H1 (cell line): ENCODE measurements around the gene SLC2A13. TPM values are rescaled to one million over a fixed set of nuclear protein-coding genes. Genes with fewer than 3 reads are reported as not detected.

Experiments used
- CTCF ChIA-PET: fragments of 300-600 bp; sonication (Branson Sonifier 250); formaldehyde crosslinking; loops from one replicate; lab custom pipeline; 2021; ENCODE audit not compliant: partially characterized antibody; lab: Charles Lee
- POLR2A ChIA-PET: fragments of 300-600 bp; sonication (Branson Sonifier 250); formaldehyde crosslinking; loops from one replicate; lab custom pipeline; 2021; ENCODE audit warnings: inconsistent platforms; ENCODE audit not compliant: partially characterized antibody; lab: Charles Lee
- DNase-seq, 2 experiments: peaks; one replicate each; pipeline versions ENCODE4 v3.0.0 to v3.0.0-alpha.2; 2010 to 2022; ENCODE audit warnings: low spot score in 2 of 2, low read depth in 1 of 2, mixed read lengths in 1 of 2
- FAIRE-seq: peaks from 2 replicates; lab custom pipeline; 2011; peaks lifted over from hg19 to GRCh38; lab: Jason Lieb, UNC
- H2AFZ ChIP-seq: 2 replicates; pipeline ENCODE4 v1.8.1; 2012; ENCODE audit warnings: low read length, inconsistent platforms
- H2AK5ac ChIP-seq: 2 replicates; pipeline ENCODE4 v1.6.1; 2013; ENCODE audit warnings: low read depth, low read length
- H2BK120ac ChIP-seq: replicated peaks from 2 replicates; pipeline ENCODE3; 2013; ENCODE audit warnings: low read depth, low read length, inconsistent platforms
- H2BK12ac ChIP-seq: 2 replicates; pipeline ENCODE4 v1.6.1; 2013; ENCODE audit warnings: low read depth, low read length
- H2BK15ac ChIP-seq: 2 replicates; pipeline ENCODE4 v1.6.1; 2013; ENCODE audit warnings: low read length
- H2BK20ac ChIP-seq: 2 replicates; pipeline ENCODE4 v1.6.1; 2013; ENCODE audit warnings: low read length
- H2BK5ac ChIP-seq: 2 replicates; pipeline ENCODE4 v1.6.1; 2013; ENCODE audit warnings: low read depth, low read length
- H3K14ac ChIP-seq: 2 replicates; pipeline ENCODE4 v1.6.1; 2013; ENCODE audit warnings: inconsistent platforms; ENCODE audit not compliant: insufficient read length
- H3K18ac ChIP-seq: 2 replicates; pipeline ENCODE4 v1.6.1; 2013; ENCODE audit warnings: low read length; ENCODE audit errors: extremely low read depth
- H3K23ac ChIP-seq: 2 replicates; pipeline ENCODE4 v1.6.1; 2013; ENCODE audit warnings: inconsistent platforms; ENCODE audit not compliant: insufficient read length
- H3K23me2 ChIP-seq: 2 replicates; pipeline ENCODE4 v1.6.1; 2013; ENCODE audit warnings: low read depth, low read length
- H3K27ac ChIP-seq: 2 replicates; pipeline ENCODE4 v1.6.1; 2011; ENCODE audit warnings: low read depth, low read length, inconsistent platforms
- H3K27me3 ChIP-seq, 4 experiments: replicated peaks in 1 of 4; 1 replicate in 1 of 4; 2 replicates in 3 of 4; pipeline versions ENCODE4 v1.6.1 to v1.8.1; 2011 to 2013; ENCODE audit warnings: low read length in 3 of 4, mild to moderate bottlenecking in 3 of 4, inconsistent platforms in 2 of 4, mixed read lengths in 2 of 4, moderate library complexity in 1 of 4; ENCODE audit not compliant: control insufficient read depth in 3 of 4, insufficient read depth in 3 of 4; ENCODE audit errors: extremely low read depth in 1 of 4
- H3K36me3 ChIP-seq, 4 experiments: 2 replicates each; pipeline versions ENCODE4 v1.6.1 to v1.8.1; 2011 to 2013; ENCODE audit warnings: mild to moderate bottlenecking in 4 of 4, low read length in 3 of 4, moderate library complexity in 2 of 4, control low read depth in 1 of 4, inconsistent platforms in 1 of 4; ENCODE audit not compliant: insufficient read depth in 4 of 4, control insufficient read depth in 2 of 4
- H3K4ac ChIP-seq: replicated peaks from 2 replicates; pipeline ENCODE3; 2013; ENCODE audit warnings: low read length, low read depth, mixed read lengths, inconsistent platforms; ENCODE audit not compliant: insufficient read length
- H3K4me1 ChIP-seq, 4 experiments: replicated peaks in 1 of 4; 1 replicate in 1 of 4; 2 replicates in 3 of 4; pipeline versions ENCODE4 v1.6.1 to v1.8.1; 2011 to 2013; ENCODE audit warnings: low read length in 3 of 4, inconsistent platforms in 2 of 4, mixed read lengths in 1 of 4; ENCODE audit not compliant: insufficient read depth in 4 of 4, control insufficient read depth in 3 of 4
- H3K4me2 ChIP-seq, 2 experiments: 2 replicates each; pipeline versions ENCODE4 v1.6.1 to v1.8.1; 2011 to 2013; ENCODE audit warnings: low read depth in 2 of 2, low read length in 2 of 2, control low read depth in 1 of 2, inconsistent platforms in 1 of 2, mild to moderate bottlenecking in 1 of 2; ENCODE audit not compliant: insufficient read depth in 1 of 2
- H3K4me3 ChIP-seq, 4 experiments: fragments of 200-600, 300-600 bp in 1 of 4; sonication (generic), shearing (Covaris generic), sonication (Bioruptor Twin) in 1 of 4; 2 replicates each; pipeline versions ENCODE4 v1.5.1 to v1.8.1; 2011 to 2016; ENCODE audit warnings: low read length in 4 of 4, low read depth in 3 of 4, control low read depth in 2 of 4, inconsistent platforms in 2 of 4, mild to moderate bottlenecking in 2 of 4, mixed read lengths in 1 of 4, moderate library complexity in 1 of 4; ENCODE audit not compliant: insufficient read depth in 2 of 4; ENCODE audit errors: extremely low read depth in 1 of 4
- H3K56ac ChIP-seq: replicated peaks from 2 replicates; pipeline ENCODE3; 2013; ENCODE audit warnings: low read depth, mild to moderate bottlenecking, mixed read lengths, low read length, inconsistent platforms; ENCODE audit not compliant: insufficient read length
- H3K79me1 ChIP-seq: 2 replicates; pipeline ENCODE4 v1.6.1; 2013; ENCODE audit warnings: low read depth, low read length, control low read depth
- H3K79me2 ChIP-seq, 2 experiments: 2 replicates each; pipeline versions ENCODE4 v1.6.1 to v1.8.1; 2012 to 2013; ENCODE audit warnings: low read length in 2 of 2, mild to moderate bottlenecking in 2 of 2, inconsistent platforms in 1 of 2; ENCODE audit not compliant: insufficient read depth in 2 of 2, control insufficient read depth in 1 of 2
- H3K9ac ChIP-seq, 4 experiments: replicated peaks in 1 of 4; 1 replicate in 1 of 4; 2 replicates in 3 of 4; pipeline versions ENCODE4 v1.6.1 to v1.8.1; 2011 to 2013; ENCODE audit warnings: low read depth in 3 of 4, low read length in 3 of 4, control low read depth in 2 of 4, mild to moderate bottlenecking in 2 of 4, moderate library complexity in 2 of 4, inconsistent platforms in 1 of 4; ENCODE audit errors: extremely low read depth in 1 of 4
- H3K9me3 ChIP-seq, 2 experiments: 2 replicates each; pipeline versions ENCODE4 v1.6.1 to v1.8.1; 2012 to 2013; ENCODE audit warnings: mild to moderate bottlenecking in 2 of 2, moderate library complexity in 2 of 2, control low read depth in 1 of 2, inconsistent platforms in 1 of 2, low read depth in 1 of 2, low read length in 1 of 2, mixed read lengths in 1 of 2; ENCODE audit not compliant: insufficient read depth in 2 of 2
- H4K20me1 ChIP-seq, 2 experiments: replicated peaks in 1 of 2; 2 replicates each; pipeline versions ENCODE3 to v1.8.1; 2011 to 2013; ENCODE audit warnings: inconsistent platforms in 2 of 2, low read length in 2 of 2, mild to moderate bottlenecking in 1 of 2; ENCODE audit not compliant: insufficient read depth in 2 of 2, control insufficient read depth in 1 of 2
- H4K5ac ChIP-seq: 2 replicates; pipeline ENCODE4 v1.6.1; 2013; ENCODE audit warnings: low read length, low read depth, mixed read lengths, inconsistent platforms; ENCODE audit not compliant: insufficient read length
- H4K8ac ChIP-seq: 2 replicates; pipeline ENCODE4 v1.8.0; 2013; ENCODE audit warnings: mild to moderate bottlenecking, moderate library complexity, low read length, inconsistent platforms; ENCODE audit not compliant: insufficient read depth; ENCODE audit errors: extremely low read depth
- H4K91ac ChIP-seq: replicated peaks from 2 replicates; pipeline ENCODE3; 2013; ENCODE audit warnings: low read length, mixed read lengths, inconsistent platforms; ENCODE audit not compliant: insufficient read length
- ASH2L ChIP-seq: fragments of 200-600, 300-600 bp; sonication (generic); IDR thresholded peaks from one replicate; pipeline ENCODE4 v1.7.1; 2017; ENCODE audit warnings: low read length
- ATF2 ChIP-seq: IDR thresholded peaks from 2 replicates; pipeline ENCODE4 v1.6.1; 2012; ENCODE audit warnings: low read length, inconsistent platforms
- CBX5 ChIP-seq: fragments of 300-800, 300-1000 bp; sonication (generic); IDR thresholded peaks from 2 replicates; pipeline ENCODE4 v1.7.1; 2016; ENCODE audit warnings: antibody characterized with exemption, low read length, low read depth
- CBX8 ChIP-seq: fragments of 300-800, 300-1000 bp; sonication (generic); IDR thresholded peaks from 2 replicates; pipeline ENCODE4 v1.7.1; 2016; ENCODE audit warnings: low read depth, low read length, borderline replicate concordance
- GABPA ChIP-seq: IDR thresholded peaks from 2 replicates; pipeline ENCODE4 v1.6.1; 2011; ENCODE audit warnings: mild to moderate bottlenecking, low read length, moderate library complexity, borderline replicate concordance; ENCODE audit not compliant: insufficient read depth
- GTF2F1 ChIP-seq: IDR thresholded peaks from 2 replicates; pipeline ENCODE4 v1.6.1; 2012; ENCODE audit warnings: low read depth, low read length, improper control_type of control experiment, borderline replicate concordance
- HDAC2 ChIP-seq, 2 experiments: fragments of 300-600 bp in 1 of 2; sonication (generic) in 1 of 2; IDR thresholded peaks; 2 replicates each; pipeline ENCODE4 v1.6.1; 2011 to 2012; ENCODE audit warnings: low read depth in 2 of 2, low read length in 2 of 2, mild to moderate bottlenecking in 2 of 2, moderate library complexity in 2 of 2, borderline replicate concordance in 1 of 2, inconsistent platforms in 1 of 2
- JUN ChIP-seq: IDR thresholded peaks from 2 replicates; pipeline ENCODE4 v1.6.1; 2011; ENCODE audit warnings: low read depth, mild to moderate bottlenecking, improper control_type of control experiment, low read length
- JUND ChIP-seq: IDR thresholded peaks from 2 replicates; pipeline ENCODE4 v1.6.1; 2011; ENCODE audit warnings: mild to moderate bottlenecking, improper control_type of control experiment, low read length
- KDM5A ChIP-seq: fragments of 200-600 bp; IDR thresholded peaks from 2 replicates; pipeline ENCODE4 v1.7.1; 2012; ENCODE audit warnings: mild to moderate bottlenecking, low read length, inconsistent platforms, mixed read lengths
- POLR2A ChIP-seq, 2 experiments: IDR thresholded peaks; 1 replicate in 1 of 2; 2 replicates in 1 of 2; pipeline ENCODE4 v1.6.1; 2011; ENCODE audit warnings: low read depth in 2 of 2, low read length in 2 of 2, mild to moderate bottlenecking in 2 of 2; ENCODE audit errors: control extremely low read depth in 1 of 2
- SP1 ChIP-seq: IDR thresholded peaks from 2 replicates; pipeline ENCODE4 v1.6.1; 2011; ENCODE audit warnings: low read depth, low read length
- WGBS, 2 experiments: shearing (Covaris generic) in 1 of 2; methylation state at CpG; one replicate each; pipeline versions ENCODE4 v1.1.6 to v1.1.7; 2013 to 2015; ENCODE audit warnings: low lambda C conversion rate in 2 of 2, mixed read lengths in 2 of 2, inconsistent platforms in 1 of 2, low coverage in 1 of 2, missing lambda C conversion rate in 1 of 2; ENCODE audit not compliant: insufficient replicate concordance in 2 of 2, insufficient coverage in 1 of 2, insufficient read length in 1 of 2; ENCODE audit errors: extremely low coverage in 1 of 2, missing lambda C conversion rate in 1 of 2; 5-methylcytosine and 5-hydroxymethylcytosine counted together
- polyA plus RNA-seq, 7 experiments: library from polyadenylated mRNA; depleted of rRNA in 3 of 7; stranded (reverse) in 5 of 7; unstranded in 2 of 7; fragments of >200 nt in 5 of 7; fragments of 200-250 nt in 2 of 7; gene quantifications; 1 replicate in 5 of 7; 2 replicates in 1 of 7; 4 replicates in 1 of 7; pipeline versions ENCODE4 v1.2.1 to v1.2.3, GENCODE V29; 2011 to 2013; ENCODE audit warnings: missing spikeins in 2 of 7, mixed read lengths in 2 of 7
- total RNA-seq: library from RNA; stranded (reverse); fragmentation: NEBNext Ultra II Directional; extraction: Animal tissue kit (Norgen Biotek cat#: 25700); gene quantifications from 2 replicates; pipeline ENCODE4 v1.2.1, GENCODE V29; 2021

SLC2A13 gene
- total and polyA plus RNA-seq, 2 of the 8 experiments (the other 6 are each of a cell fraction or from before 2014, with no cell fraction given), result 2.8 to 9.6 TPM

GRCh38 chr12:40011775-40012129 is 94.1 kb downstream of the SLC2A13 start:
- ChIA-PET CTCF (interaction anchor here (0.6 to 3.1 kb wide), 36 partner anchors 9 to 259 kb away, joined by 3 to 41 read pairs (median 4); partner anchors contain the start of gene SLC2A13), POLR2A (interaction anchor here (1.5 kb wide), 1 partner anchor 95 kb away, joined by 4 read pairs; the partner anchor contains the start of gene SLC2A13)
- Histone ChIP-seq H3K18ac (no peak overlapping the region), H2BK5ac (no peak overlapping the region), H3K4me2 (no peak overlapping the region), H4K5ac (no peak overlapping the region), H4K8ac (no peak overlapping the region), H3K4me1 (peaks cover 0 to 9% (median 2%) of the 10 kb centered on the region in 4 experiments; a peak in 2 of 7 replicates), H3K27me3 (no peaks in the 10 kb centered on the region), H3K23me2 (no peaks in the 10 kb centered on the region), H3K79me2 (no peaks in the 10 kb centered on the region), H3K9ac (no peak overlapping the region), H2BK12ac (no peak overlapping the region), H3K9me3 (no peaks in the 10 kb centered on the region), H3K56ac (no peak overlapping the region), H3K23ac (no peak overlapping the region), H3K79me1 (no peaks in the 10 kb centered on the region), H3K27ac (no peak overlapping the region), H2BK120ac (no peak overlapping the region), H2BK20ac (no peak overlapping the region), H3K4ac (no peak overlapping the region), H4K91ac (no peak overlapping the region), H3K14ac (no peak overlapping the region), H2BK15ac (no peak overlapping the region), H2AK5ac (no peak overlapping the region), H3K4me3 (no peak overlapping the region), H3K36me3 (no peaks in the 10 kb centered on the region; a peak in 1 of 8 replicates), H2AFZ (no peak overlapping the region), H4K20me1 (peaks cover 0 to 4% of the 10 kb centered on the region in 2 experiments)
- TF ChIP-seq POLR2A (IDR thresholded peaks at IDR 0.05; ENCODE audit: control extremely low read depth in 1 of 2, low read depth in 2 of 2, low read length in 2 of 2), result no peak
- no peak for TF ChIP-seq CBX5
- TF ChIP-seq GABPA, result no peak
- TF ChIP-seq CBX8, result no peak
- no peak for TF ChIP-seq JUN
- TF ChIP-seq HDAC2 (IDR thresholded peaks at IDR 0.05; ENCODE audit: borderline replicate concordance in 1 of 2, low read depth in 2 of 2, low read length in 2 of 2), result no peak
- TF ChIP-seq ASH2L, result no peak
- TF ChIP-seq SP1, result no peak
- no peak for TF ChIP-seq ATF2
- TF ChIP-seq GTF2F1, result no peak
- TF ChIP-seq KDM5A, result no peak
- no peak for TF ChIP-seq JUND
- FAIRE-seq, result no peak
- no peak for DNase-seq
- 87% methylated on average over 3 of the region's 3 CpGs; no CpG with 5 or more reads in 1 of the 2 experiments for WGBS, 2 experiments
